K562 (cell line): ENCODE results near the gene ORM1.

Source experiments
- CTCF ChIP-seq, 3 experiments: IDR thresholded peaks in 2 of 3; conservative IDR thresholded peaks in 1 of 3; 2 replicates each; pipeline ENCODE4 v1.5.1; 2011 to 2012; ENCODE audit warnings: low read length in 3 of 3, mild to moderate bottlenecking in 3 of 3, control low read depth in 2 of 3, improper control_type of control experiment in 1 of 3, inconsistent platforms in 1 of 3, low read depth in 1 of 3, mixed read lengths in 1 of 3, moderate library complexity in 1 of 3; ENCODE audit not compliant: insufficient read depth in 2 of 3
- ELF2 ChIP-seq: fragments of 250-450 bp; sonication (Bioruptor Pico); IDR thresholded peaks from 2 replicates; pipeline ENCODE4 v1.5.0; 2021; ENCODE audit warnings: mild to moderate bottlenecking
- FOS ChIP-seq: IDR thresholded peaks from 3 replicates; pipeline ENCODE4 v1.6.1; 2011; ENCODE audit not compliant: insufficient read length; ENCODE audit errors: extremely low read depth
- USF2 ChIP-seq: sonication (generic); formaldehyde crosslinking; IDR thresholded peaks from 2 replicates; pipeline ENCODE4 v1.5.0; 2020; ENCODE audit warnings: missing genetic modification reagents
- ZBED1 ChIP-seq: IDR thresholded peaks from 2 replicates; pipeline ENCODE4 v1.6.1; 2014
- ZFP1 ChIP-seq: fragments of 450-650 bp; formaldehyde crosslinking; IDR thresholded peaks from 2 replicates; pipeline ENCODE4 v1.4.0; 2020; ENCODE audit warnings: mild to moderate bottlenecking, mixed read lengths
- ZNF75A ChIP-seq: fragments of 450-650 bp; formaldehyde crosslinking; IDR thresholded peaks from 2 replicates; pipeline ENCODE4 v1.4.0; 2020; ENCODE audit warnings: mild to moderate bottlenecking

GRCh38 chr9:114282104-114282485 is 40.8 kb upstream of the ORM1 start:
- TF ChIP-seq ZNF75A (CRISPR knock-in tag) = no peak
- TF ChIP-seq USF2 (CRISPR knock-in tag) = no peak
- TF ChIP-seq FOS = no peak
- TF ChIP-seq ZFP1 (CRISPR knock-in tag) = no peak
- TF ChIP-seq ELF2 (CRISPR knock-in tag) = no peak
- TF ChIP-seq CTCF (IDR thresholded peaks at IDR 0.05 in 2 of 3, conservative IDR thresholded peaks at IDR 0.05 in 1 of 3; ENCODE audit: insufficient read depth in 2 of 3, low read depth in 1 of 3, low read length in 3 of 3) = no peak
- TF ChIP-seq ZBED1 = no peak
